Amniotic epithelial cell (primary cell): ENCODE results near the gene NCOA3.
"Not testable (repeated sequence)": the region's sequence is repeated elsewhere in the genome, so short reads cannot be mapped to it uniquely, and the experiment has no call there.

Experiments used
- DNase-seq: peaks from one replicate; pipeline ENCODE4 v3.0.0-alpha.2; 2010; ENCODE audit warnings: low read depth

Gene NCOA3

DNA sequence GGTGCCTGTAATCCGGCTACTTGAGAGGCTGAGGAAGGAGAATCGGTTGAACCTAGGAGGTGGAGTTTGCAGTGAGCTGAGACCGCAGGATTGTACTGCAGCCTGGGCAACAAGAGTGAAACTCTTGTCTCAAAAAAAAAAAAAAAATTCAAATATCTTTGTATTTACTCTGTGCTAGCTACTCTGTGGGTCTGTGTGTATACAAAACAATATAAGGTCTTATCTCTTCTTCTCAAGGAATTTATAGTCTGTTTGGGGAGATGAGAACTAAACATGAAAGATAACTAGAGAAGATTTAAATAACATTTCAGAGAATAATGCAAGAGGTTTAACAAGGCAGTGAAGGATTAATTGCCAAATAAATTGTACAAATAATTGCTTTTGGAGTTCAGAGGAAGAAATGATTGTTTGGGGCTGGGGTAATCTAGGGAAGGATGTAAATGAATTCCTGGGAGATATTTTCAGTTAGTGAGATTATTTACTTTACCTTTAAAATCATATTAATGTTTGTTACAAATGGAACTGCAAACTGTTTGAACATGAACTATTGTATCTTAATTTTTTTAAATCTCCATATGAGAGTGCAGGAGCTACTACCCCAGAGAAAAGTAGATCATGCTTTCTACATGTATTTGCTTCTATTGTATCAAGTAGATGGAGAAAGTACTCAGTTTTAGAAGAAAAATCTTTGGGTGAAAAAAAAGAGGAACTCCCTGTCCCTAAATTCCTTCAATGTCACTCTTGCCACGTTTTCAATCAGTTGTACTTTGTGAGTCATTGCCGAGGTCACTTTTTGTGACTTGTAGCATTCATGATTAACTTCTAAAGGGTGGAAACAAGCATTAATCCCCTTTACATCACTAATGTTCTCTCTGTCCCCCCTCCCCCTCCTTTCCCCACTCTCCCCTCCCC, 39.0 kb downstream of the NCOA3 start:
- peak; percentile 54 for DNase-seq

DNA sequence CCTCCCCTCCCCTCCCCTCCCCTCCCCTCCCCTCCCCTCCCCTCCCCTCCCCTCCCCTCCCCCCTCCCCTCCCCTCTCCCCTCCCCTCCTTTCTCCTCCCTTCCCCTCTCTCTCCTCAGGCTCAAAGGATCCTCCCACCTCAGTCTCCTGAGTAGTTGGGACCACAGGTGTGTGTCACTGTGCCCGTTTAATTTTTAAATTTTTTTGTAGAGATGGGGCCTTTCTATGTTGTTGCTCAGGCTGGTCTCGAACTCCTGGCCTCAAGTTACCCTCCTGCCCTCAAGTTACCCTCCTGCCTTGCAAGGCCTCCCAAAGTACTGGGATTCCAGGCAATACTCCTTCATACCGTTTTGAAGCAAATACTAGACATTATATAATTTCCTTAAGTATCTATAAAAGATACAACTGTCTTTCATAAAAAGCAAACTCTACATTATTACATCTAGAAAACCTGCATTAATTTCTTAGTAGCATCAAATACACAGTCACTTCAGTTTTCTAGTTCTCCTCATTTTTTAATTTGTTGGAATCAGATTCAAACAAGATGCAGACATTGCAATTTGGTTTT, 39.8 kb downstream of the NCOA3 start:
- no peak for DNase-seq

DNA sequence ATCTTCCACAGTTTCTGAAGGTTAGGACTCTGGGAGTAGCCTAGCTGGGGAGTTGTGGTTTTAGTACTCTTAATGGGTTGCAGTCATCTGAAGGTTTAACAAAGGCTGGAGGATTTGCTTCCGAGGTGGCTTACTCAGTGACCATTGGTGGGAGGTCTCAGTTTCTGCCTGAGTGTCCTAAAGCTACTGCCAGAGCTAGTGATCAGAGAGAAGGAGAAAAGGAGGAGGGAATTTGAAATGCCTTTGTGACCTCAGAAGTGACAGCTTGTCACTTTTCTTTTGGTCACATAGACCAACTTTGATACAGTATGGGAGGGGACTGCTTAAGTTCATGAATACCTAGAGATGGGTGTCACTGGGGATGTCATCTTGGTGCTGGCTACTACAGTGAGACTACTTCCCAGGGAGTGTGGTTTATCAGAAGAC, 41.3 kb downstream of the NCOA3 start:
- peak; percentile 49 for DNase-seq

DNA sequence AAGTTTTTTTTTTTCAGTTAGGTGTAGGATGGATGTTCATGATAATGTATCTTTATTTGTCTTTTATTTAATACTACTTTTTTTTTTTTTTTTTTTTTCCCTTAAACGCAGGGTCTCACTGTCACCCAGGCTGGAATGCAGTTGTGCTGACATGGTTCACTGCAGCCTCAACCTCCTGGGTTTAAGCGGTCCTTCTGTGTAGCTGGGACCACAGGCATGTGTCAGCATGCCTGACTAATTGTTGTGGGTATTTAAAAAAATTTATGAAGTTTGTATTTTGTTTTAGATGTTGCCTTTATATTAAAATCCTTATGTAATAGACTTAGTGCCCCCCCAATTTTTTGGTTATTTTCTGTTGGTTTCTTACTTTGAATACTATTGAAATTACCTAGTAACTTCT, 42.6 kb downstream of the NCOA3 start:
- DNase-seq: peak; percentile 68

DNA sequence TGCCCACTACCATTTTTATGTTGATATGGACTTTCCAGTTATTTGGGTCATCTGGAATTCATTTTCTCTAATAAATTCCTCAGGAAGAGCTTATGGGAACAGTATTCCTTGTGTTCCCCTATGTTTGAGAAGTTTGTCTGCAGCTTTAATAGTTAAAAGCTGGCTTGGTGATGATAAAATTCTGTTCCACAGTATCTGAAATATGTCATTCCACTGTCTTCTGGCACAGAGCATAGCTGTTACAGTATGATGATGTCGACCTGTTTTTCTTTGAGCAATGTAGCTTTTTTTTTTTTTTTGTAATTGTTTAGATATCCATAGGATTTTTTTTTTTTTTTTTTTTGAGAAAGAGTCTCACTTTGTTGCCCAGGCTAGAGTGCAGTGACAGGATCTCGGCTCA, 43.2 kb downstream of the NCOA3 start:
- DNase-seq: peak; percentile 36

DNA sequence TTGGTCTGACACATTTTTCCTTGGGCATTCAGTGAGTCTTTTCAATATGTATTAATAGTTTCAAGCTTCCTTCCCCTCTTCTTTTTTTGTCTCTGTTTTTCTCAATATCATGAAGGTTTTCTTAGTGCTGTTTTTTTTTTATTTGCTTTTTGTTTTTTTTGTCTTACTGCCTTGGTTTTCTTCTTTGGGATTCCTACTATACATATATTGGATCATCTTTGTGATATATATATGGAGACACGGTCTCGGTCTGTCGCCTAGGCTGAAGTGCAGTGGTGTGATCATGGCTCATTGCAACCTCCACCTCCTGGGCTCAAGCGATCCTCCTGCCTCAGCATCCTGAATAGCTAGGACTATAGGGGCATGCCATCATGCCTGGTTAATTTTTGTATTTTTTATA, 43.8 kb downstream of the NCOA3 start:
- DNase-seq: no peak

DNA sequence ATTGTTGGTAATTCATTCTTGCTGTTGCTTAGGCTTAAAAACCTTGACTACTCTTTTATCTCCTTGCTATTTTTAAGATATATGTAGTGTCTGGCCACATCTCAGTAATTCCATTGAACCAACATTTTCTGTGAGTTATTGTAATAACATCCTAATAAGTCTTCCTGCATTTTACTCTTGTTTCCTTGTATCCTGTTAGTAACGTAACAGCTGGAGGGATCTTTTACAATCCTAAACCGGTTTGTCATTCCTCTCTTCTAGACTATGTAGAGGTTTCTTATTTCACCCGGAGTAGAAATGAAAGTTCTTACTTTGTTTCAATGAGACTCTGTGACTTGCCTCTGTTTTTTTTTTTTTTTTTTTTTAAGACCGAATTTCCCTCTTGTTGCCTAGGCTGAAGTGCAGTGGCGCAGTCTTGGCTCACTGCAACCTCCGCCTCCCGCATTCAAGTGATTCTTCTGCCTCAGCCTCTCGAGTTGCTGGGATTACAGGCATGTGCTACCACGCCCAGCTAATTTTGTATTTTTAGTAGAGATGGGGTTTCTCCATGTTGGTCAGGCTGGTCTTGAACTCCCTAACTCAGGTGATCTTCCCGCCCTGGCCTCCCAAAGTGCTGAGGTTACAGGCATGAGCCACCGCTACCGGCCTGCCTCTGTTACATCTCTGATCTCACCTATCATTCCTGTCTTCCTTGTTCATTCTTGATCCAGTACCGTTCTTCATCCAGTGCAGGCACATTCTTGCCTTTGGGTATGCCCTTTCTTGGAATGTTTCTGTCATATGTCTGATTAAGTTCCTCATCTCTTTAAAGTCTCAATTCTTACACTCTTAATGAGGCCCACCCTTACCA, 44.7 kb downstream of the NCOA3 start:
- peak; percentile 84 for DNase-seq

DNA sequence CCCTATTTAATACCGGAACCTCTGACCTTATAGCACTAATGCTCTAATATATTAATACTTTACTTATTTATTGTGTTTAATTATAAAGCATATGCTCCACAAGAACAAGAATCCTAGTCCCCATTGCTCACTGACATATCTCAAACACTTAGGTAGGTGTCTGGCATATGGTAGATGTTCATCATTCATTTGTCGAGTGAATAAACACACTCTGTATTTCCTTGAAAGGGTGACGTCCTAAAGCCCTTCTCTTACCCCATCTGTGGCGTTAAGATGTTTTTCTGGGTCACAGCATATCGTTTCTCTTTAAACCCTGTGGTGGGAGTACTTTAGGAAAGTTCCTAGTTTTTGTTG, 45.3 kb downstream of the NCOA3 start:
- no peak for DNase-seq

DNA sequence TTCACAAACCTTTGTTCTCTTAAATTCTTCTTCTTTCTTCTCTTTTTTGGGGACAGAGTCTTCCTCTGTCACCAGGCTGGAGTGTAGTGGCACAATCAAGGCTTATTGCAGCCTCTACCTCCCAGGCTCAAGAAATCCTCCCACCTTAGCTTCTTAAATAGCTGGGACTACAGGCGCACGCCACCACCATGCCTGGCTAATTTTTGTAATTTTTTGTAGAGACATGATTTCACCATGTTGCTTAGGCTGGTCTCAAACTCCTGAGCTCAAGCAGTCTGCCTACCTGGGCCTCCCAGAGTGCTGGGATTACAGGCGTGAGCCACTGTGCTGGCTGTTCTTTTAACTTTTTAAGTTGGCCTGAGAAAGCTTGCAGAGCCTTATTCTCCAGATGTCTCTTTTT, 48.0 kb downstream of the NCOA3 start:
- DNase-seq: no peak

DNA sequence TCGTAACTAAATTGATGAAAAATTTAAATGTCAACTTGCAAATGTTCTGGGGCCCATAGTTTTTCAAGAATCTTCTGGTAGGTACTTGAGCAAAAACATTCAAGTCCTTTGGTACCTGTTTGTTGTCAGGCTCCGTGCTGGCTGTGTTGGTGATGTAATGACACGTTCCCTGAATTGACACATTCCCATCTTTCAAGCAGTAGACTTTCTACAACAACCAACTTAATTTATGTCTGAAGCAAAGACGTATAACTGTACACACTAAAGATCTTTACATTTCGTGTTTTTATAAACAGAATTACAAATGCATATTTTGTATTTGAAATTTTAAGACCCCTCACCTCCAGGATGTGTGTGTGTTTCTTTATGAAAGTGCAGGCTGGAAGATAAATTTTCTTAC, 49.5 kb downstream of the NCOA3 start:
- DNase-seq: no peak

DNA sequence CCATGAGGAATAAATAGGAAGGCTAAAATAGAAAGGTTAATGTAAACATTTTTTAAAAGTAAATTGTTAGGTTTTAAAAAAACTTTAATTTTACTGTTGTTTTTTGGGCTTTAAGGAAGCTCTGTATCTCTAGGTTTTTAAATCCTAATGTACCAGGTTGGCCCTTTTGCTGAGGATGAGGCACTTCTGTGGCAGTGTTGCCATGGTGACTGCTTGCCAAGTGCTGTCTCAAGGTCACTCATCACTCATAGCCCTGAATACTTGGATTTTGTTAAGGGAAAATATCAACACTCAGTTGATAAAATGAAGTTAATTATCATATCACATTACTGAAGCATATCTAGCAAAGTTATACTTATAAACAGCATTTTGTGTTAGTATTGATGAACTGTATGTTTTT, 50.2 kb downstream of the NCOA3 start:
- DNase-seq: peak; percentile 70

DNA sequence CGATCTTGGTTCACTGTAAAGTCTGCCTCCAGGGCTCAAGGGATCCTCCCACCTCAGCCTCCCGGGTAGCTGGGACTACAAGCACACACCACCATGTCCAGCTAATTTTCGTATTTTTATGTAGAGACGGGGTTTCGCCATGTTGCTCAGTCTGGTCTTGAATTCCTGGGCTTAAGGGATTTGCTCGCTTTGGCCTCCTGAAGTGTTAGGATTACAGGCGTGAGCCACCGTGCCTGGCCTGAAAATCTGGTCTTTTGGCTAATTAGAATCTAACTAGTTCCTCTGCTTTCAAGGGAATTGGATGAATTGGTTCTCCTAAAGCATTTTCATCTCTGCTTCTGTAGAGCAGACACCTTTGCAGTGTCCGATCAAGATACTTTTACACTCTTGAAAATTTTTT, 51.3 kb downstream of the NCOA3 start:
- DNase-seq: no peak

DNA sequence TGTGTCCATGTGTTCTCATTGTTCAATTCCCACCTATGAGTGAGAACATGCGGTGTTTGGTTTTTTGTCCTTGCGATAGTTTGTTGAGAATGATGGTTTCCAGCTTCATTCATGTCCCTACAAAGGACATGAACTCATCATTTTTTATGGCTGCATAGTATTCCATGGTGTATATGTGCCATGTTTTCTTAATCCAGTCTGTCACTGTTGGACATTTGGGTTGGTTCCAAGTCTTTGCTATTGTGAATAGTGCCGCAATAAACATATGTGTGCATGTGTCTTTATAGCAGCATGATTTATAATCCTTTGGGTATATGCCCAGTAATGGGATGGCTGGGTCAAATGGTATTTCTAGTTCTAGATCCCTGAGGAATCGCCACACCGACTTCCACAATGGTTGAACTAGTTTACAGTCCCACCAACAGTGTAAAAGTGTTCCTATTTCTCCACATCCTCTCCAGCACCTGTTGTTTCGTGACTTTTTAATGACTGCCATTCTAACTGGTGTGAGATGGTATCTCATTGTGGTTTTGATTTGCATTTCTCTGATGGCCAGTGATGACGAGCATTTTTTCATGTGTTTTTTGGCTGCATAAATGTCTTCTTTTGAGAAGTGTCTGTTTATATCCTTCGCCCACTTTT, 52.0 kb downstream of the NCOA3 start:
- not testable (repeated sequence) for DNase-seq

DNA sequence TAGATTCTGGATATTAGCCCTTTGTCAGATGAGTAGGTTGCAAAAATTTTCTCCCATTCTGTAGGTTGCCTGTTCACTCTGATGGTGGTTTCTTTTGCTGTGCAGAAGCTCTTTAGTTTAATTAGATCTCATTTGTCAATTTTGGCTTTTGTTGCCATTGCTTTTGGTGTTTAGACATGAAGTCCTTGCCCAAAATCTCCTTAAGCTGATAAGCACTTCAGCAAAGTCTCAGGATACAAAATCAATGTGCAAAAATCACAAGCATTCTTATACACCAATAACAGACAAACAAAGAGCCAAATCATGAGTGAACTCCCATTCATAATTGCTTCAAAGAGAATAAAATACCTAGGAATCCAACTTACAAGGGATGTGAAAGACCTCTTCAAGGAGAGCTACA, 52.6 kb downstream of the NCOA3 start:
- DNase-seq: not testable (repeated sequence)

DNA sequence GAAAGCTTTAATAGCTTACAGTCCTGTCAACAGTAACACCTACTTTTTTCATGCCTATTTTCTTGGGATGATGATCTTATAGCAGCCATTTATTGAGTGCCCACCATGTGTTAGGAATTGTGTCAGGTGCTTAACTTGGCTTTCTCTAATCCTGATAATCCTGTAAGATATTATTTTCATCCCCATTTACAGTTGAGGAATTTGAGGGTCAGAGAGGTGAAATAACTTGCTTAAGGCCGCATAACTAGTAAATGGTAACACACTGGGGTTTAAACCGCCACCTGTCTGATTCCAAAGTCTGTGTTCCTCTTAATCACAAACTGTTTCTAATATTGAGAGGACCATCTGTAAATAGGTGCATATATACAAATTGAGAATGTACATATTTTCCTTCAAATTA, 55.5 kb downstream of the NCOA3 start:
- DNase-seq: no peak

DNA sequence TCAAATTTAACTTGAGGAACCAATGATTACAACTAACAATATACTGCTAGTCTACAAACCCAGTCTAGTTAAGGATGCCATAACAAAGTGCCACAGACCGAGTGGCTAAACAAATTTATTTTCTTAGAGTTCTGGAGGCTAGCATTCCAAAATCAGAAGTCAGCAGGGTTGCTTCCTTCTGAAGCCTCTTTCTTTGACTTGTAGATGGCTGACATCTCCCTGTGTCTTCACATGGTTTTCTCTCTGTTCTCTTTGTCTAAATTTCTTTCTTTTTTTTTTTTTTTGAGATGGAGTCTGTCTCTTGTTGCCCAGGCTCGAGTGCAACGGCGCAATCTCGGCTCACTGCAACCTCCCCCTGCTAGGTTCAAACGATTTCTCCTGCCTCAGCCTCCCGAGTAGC, 56.1 kb downstream of the NCOA3 start:
- DNase-seq: no peak

DNA sequence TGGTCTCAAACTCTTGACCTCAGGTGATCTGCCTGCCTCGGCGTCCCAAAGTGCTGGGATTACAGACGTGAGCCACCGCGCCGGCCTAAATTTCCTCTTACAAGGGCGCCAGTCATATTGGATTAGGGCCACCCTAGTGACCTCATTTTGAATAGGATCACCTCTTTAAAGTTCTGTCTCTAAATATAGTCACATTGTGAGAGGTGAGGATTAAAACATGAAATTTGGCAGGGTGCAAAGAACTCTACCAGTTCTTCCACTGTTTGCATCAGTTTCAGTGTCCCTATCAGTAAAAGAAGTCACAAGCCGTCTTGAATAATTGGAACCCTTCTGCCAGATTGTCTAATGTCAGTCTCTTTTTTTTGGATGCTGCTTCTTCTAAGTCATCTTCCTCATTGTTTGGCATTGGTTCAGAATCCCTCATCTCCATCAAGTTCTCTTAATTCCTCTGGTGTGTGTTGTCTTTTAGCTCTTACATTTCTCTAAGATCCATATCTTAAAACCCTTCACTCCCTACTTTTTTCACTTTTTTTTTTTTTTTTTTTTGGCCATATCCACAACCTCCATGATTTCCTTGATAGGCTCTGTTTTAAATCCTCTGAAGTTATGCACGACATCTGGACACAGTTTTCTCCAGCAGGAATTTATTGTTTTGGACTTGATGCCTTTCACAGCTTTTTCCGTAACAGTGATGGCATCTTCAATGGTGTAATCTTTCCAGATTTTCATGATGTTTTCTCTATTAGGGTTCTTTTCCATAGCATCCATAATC, 56.8 kb downstream of the NCOA3 start:
- no peak for DNase-seq

DNA sequence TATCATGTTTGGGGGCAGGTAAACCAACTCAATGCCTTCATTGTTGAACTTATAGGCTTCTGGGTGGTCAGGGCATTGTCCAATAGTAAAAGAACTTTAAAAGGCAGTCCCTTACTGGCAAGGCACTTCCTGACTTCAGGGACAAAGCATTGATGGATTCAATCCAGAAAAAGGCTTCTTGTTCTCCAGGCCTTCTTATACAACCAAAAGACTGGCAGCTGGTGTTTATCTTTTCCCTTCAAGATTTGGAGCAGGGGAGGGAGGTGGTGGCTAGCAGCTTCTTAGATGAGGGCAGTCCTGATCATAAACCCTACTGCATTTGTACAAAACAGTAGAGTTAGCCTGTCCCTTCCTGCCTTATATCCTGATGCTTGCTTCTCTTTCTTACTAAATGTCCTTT, 57.5 kb downstream of the NCOA3 start:
- no peak for DNase-seq

DNA sequence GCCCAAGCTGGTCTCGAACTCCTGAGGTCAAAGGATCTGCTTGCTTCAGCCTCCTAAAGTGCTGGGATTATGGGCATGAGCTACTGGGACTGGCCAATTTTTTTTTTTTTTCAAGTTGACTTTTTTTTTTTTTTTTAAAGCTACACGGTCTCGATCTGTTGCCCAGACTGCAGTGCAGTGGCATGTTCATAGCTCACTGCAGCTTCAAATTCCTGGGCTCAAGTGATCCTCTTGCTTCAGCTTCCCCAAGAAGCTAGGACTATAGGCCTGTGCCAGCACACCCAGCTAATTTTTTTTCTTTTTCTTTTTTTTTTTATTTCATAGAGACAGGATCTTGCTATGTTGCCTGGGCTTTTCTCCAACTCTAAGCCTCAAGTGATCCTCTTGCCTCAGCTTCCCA, 59.5 kb downstream of the NCOA3 start:
- peak; percentile 82 for DNase-seq

DNA sequence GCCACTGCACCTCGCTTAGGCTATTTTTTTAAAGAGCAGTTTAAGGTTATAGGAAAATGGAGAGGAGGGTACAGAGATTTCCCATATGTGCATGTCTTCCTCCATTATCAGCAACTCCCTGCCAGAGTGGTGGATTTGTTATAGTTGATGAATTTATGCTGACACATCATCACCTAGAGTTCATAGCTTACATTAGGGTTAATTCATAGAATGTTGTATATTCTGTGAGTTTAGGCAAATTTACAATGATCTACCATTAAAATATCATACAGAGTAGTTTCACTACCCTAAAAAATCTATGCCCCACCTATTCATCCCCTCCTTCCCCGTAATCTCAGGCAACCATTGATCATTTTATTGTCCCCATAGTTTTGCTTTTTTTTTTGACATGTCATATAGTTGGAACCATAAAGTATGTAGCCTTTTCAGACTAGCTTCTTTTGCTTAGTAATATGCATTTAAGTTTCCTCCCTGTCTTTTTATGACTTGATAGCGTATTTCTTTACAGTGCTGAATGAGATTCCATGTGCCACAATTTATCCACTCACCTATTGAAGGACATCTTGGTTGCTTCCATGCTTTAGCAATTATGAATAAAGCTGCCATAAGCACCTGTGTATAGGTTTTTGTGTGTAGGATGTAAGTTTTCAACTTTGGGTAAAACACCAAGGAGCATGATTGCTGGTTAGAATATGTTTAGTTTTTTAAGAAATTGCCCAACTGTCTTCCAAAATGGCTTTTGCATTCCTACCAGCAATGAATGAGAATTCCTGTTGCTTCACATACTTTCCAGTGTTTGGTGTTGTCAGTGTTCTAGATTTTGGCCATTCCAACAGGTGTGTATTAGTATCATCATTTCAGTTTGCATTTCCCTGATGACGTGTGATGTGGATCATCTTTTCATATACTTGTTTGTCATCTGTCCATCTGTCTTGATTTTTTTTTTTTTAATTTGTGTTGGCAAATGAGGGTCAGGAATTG, 60.2 kb downstream of the NCOA3 start:
- no peak for DNase-seq
